Spleen (tissue), 11 donors: ENCODE data around the gene GSTO1. TPM values are rescaled to one million over a fixed set of nuclear protein-coding genes. Genes with fewer than 3 reads are reported as not detected.

Experiments
- DNase-seq: peaks from one replicate; pipeline ENCODE4 v3.0.0-alpha.2; 2020
- H3K27ac ChIP-seq, 8 donors: fragments of 200-600 bp; sonication (generic) in 7 of 8; 1 replicate in 4 of 8; 2 replicates in 4 of 8; pipeline versions ENCODE4 v1.5.0 to v1.8.0; 2016 to 2021; ENCODE audit warnings: inconsistent platforms in 4 of 8, mild to moderate bottlenecking in 4 of 8, moderate library complexity in 1 of 8
- H3K27me3 ChIP-seq, 7 donors: fragments of 200-600 bp; sonication (generic) in 6 of 7; replicated peaks in 1 of 7; 1 replicate in 4 of 7; 2 replicates in 3 of 7; pipeline versions ENCODE4 v1.5.0 to v1.8.0; 2016 to 2021; ENCODE audit warnings: inconsistent platforms in 3 of 7, mild to moderate bottlenecking in 1 of 7
- H3K36me3 ChIP-seq, 6 donors: fragments of 200-600 bp; sonication (generic) in 5 of 6; 1 replicate in 4 of 6; 2 replicates in 2 of 6; pipeline versions ENCODE4 v1.5.0 to v1.8.0; 2016 to 2021; ENCODE audit warnings: inconsistent platforms in 2 of 6
- H3K4me1 ChIP-seq, 6 donors: fragments of 200-600 bp; sonication (generic) in 5 of 6; 1 replicate in 3 of 6; 2 replicates in 3 of 6; pipeline versions ENCODE4 v1.5.0 to v1.8.0; 2016 to 2021; ENCODE audit warnings: inconsistent platforms in 3 of 6
- H3K4me3 ChIP-seq, 8 donors: fragments of 200-600 bp; sonication (generic) in 7 of 8; 1 replicate in 4 of 8; 2 replicates in 4 of 8; pipeline versions ENCODE4 v1.5.0 to v1.8.0; 2016 to 2021; ENCODE audit warnings: inconsistent platforms in 4 of 8, mild to moderate bottlenecking in 4 of 8, moderate library complexity in 2 of 8
- H3K9me3 ChIP-seq, 8 donors: fragments of 200-600 bp; sonication (generic) in 7 of 8; 1 replicate in 4 of 8; 2 replicates in 4 of 8; pipeline versions ENCODE4 v1.5.0 to v1.8.0; 2016 to 2021; ENCODE audit warnings: inconsistent platforms in 4 of 8
- POLR2A ChIP-seq, 3 donors: fragments of 450-650 bp; IDR thresholded peaks; one replicate each; pipeline ENCODE4 v1.5.1; 2017; ENCODE audit warnings: antibody characterized with exemption in 3 of 3, mild to moderate bottlenecking in 1 of 3
- POLR2AphosphoS5 ChIP-seq, 3 donors: sonication (generic); formaldehyde crosslinking; IDR thresholded peaks; one replicate each; pipeline ENCODE4 v1.5.1; 2017; ENCODE audit warnings: antibody characterized with exemption in 3 of 3
- WGBS, 5 donors: extraction: QIAGEN DNeasy Blood & Tissue Kit in 3 of 5; methylation state at CpG; one replicate each; pipeline versions ENCODE4 v1.1.5 to v1.1.7; 2013 to 2018; 5-methylcytosine and 5-hydroxymethylcytosine counted together
- intact Hi-C: fragments of 100-400 bp; cut with DNase I; formaldehyde crosslinking; loops from one replicate; pipeline ENCODE4 v1.15.0; 2023; ENCODE audit warnings: low total_unique reads
- microRNA-seq, 3 donors: library from miRNA; unstranded; fragments of <30 nt; microRNA quantifications; one replicate each; pipeline versions ENCODE4 to v1.1.0, GENCODE V29; 2019 to 2020
- polyA plus RNA-seq, 3 donors: library from polyadenylated mRNA; stranded (reverse); fragments of 200-250 nt; gene quantifications; one replicate each; pipeline ENCODE4 v1.2.1, GENCODE V29; 2013
- small RNA-seq, 4 donors: library from RNA; depleted of rRNA; stranded (forward); fragments of <200 nt; gene quantifications; one replicate each; pipeline ENCODE3, GENCODE V24; 2016
- total RNA-seq, 7 donors: library from RNA; depleted of rRNA in 3 of 7; stranded (reverse); fragments of >200 nt in 3 of 7; fragmentation: NEBNext Ultra II Directional in 4 of 7; extraction: Animal tissue kit (Norgen Biotek cat#: 25700) in 4 of 7; gene quantifications; one replicate each; pipeline versions ENCODE4 v1.1.0 to v1.2.1, GENCODE V29; 2016 to 2021
- TF ChIP-seq, protein P1 (sequence below), 11 experiments: fragments of 200-600 bp in 7 of 11; fragments of 450-650 bp in 4 of 11; sonication (generic) in 4 of 11; IDR thresholded peaks in 8 of 11; conservative IDR thresholded peaks in 3 of 11; 1 replicate in 7 of 11; 2 replicates in 4 of 11; pipeline versions ENCODE4 v1.4.0 to v1.8.0; 2016 to 2021; ENCODE audit warnings: antibody characterized with exemption in 11 of 11, inconsistent platforms in 4 of 11, mild to moderate bottlenecking in 1 of 11
- donor health status: healthy with polysubstance abuse.
- donor health status: DM: no; HTN: no; CAD: no; lungs with moderate emphysema.
- donor health status: DM: no; HTN: no; CAD: no.
- donor health status: Bipolar disorder and iron deficiency.
- donor health status: healthy.
- donor health status: DM: no; HTN: no; CAD: no.
- donor health status: DM: yes; HTN: yes; CAD: no.

GSTO1 gene
- total and polyA plus RNA-seq, 10 donors = 64.4 to 157 (median 90.8) TPM

DNA sequence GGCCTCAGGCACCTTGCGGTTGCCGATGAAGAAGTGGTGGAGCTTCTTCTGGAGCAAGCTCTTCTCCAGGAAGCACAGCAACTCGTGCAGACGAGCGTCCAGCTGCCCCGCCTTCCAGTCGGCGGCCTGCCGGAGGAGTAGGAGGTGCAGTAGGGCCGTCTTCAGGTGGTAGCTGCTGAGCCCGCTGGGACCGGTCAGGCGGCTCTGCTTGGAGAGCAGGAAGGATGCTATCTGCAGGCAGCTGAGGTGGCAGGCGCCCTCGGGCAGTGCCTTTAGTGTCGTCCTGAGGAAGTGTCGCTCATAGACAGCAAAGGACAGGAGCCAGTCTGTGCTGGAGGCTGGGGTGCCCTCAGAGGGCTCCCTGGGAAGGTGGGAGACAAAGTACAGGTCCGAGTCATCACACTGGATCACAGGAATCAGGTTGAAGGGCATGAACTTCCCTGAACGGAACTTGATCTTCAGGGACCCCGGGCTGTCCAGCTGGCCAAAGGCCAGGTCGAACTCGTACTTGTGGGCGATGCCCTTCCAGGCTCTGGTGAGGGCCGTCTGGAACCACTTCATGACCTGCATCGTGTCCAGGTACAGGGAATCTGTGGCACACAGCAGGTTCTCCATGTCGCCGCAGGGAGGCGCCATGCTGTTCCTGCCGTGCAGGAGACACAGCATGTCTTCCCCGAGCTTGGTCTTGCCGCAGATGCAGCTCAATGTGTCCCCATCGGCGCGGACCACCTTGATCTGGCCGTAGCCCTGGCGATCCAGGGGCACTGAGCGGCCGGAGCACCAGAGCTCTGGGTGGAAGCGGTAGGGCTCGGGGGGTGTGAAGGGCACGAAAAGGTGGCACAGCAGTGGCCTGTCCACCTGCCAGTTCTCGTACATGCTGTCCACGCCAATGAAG, 60.1 kb downstream of the GSTO1 start:
- no peak overlapping the region for H3K4me3 ChIP-seq
- intact Hi-C loops = no loop called here
- TF ChIP-seq POLR2AphosphoS5 (IDR thresholded peaks at IDR 0.05) (peak in 1 of 3 donors; percentile 63), POLR2A (IDR thresholded peaks at IDR 0.05) (no peak)
- TF ChIP-seq, protein P1, sequence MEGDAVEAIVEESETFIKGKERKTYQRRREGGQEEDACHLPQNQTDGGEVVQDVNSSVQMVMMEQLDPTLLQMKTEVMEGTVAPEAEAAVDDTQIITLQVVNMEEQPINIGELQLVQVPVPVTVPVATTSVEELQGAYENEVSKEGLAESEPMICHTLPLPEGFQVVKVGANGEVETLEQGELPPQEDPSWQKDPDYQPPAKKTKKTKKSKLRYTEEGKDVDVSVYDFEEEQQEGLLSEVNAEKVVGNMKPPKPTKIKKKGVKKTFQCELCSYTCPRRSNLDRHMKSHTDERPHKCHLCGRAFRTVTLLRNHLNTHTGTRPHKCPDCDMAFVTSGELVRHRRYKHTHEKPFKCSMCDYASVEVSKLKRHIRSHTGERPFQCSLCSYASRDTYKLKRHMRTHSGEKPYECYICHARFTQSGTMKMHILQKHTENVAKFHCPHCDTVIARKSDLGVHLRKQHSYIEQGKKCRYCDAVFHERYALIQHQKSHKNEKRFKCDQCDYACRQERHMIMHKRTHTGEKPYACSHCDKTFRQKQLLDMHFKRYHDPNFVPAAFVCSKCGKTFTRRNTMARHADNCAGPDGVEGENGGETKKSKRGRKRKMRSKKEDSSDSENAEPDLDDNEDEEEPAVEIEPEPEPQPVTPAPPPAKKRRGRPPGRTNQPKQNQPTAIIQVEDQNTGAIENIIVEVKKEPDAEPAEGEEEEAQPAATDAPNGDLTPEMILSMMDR (IDR thresholded peaks at IDR 0.05 in 8 of 11, conservative IDR thresholded peaks at IDR 0.05 in 3 of 11) = no peak
- no peak overlapping the region for H3K27ac ChIP-seq
- WGBS, 5 donors = 87 to 93% (median 92%) methylated on average over 30 to 43 of the region's 43 CpGs
- peak; percentile 72 for DNase-seq
- H3K27me3 ChIP-seq = no peaks in the 10 kb centered on the region
- H3K9me3 ChIP-seq = no peaks in the 10 kb centered on the region
- peaks cover 5 to 82% (median 44%) of the 10 kb centered on the region in 6 donors for H3K36me3 ChIP-seq
- H3K4me1 ChIP-seq = peaks cover 15 to 86% (median 37%) of the 10 kb centered on the region in 6 donors

DNA sequence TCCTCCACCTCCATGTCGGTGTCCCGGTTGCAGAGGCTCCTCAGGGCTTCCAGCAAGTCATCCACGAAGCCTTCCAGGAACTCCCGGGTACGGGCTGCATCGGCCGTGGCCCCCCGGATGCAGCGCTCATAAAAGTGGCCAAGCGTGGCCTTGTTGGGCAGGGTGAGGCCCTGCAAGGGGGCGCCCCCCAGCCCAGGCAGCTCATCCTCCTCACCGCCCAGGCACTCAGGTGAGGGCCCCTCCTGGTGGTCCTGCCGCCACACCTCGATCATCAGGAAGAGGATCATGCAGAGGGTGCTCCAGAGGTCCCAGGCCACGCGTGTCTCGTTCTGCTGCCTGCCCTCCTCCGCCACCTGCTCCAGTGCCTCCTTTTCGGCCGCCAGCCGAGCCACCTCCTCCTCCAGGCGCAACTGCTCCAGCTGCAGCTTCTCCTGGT, 60.8 kb downstream of the GSTO1 start:
- no peaks in the 10 kb centered on the region for H3K27me3 ChIP-seq
- 96 to 98% (median 97%) methylated on average over 19 to 22 of the region's 22 CpGs for WGBS, 5 donors
- H3K4me1 ChIP-seq = peaks cover 21 to 86% (median 39%) of the 10 kb centered on the region in 6 donors
- H3K4me3 ChIP-seq = no peak overlapping the region
- intact Hi-C loops = no loop called here
- TF ChIP-seq POLR2AphosphoS5 (IDR thresholded peaks at IDR 0.05) = peak in 1 of 3 donors; percentile 58
- TF ChIP-seq, protein P1 (IDR thresholded peaks at IDR 0.05 in 8 of 11, conservative IDR thresholded peaks at IDR 0.05 in 3 of 11) = no peak
- peak overlapping the region in 1 of 8 donors; percentile 72 for H3K27ac ChIP-seq
- peak; percentile 74 for DNase-seq
- H3K9me3 ChIP-seq = no peaks in the 10 kb centered on the region
- H3K36me3 ChIP-seq = peaks cover 5 to 75% (median 44%) of the 10 kb centered on the region in 6 donors

DNA sequence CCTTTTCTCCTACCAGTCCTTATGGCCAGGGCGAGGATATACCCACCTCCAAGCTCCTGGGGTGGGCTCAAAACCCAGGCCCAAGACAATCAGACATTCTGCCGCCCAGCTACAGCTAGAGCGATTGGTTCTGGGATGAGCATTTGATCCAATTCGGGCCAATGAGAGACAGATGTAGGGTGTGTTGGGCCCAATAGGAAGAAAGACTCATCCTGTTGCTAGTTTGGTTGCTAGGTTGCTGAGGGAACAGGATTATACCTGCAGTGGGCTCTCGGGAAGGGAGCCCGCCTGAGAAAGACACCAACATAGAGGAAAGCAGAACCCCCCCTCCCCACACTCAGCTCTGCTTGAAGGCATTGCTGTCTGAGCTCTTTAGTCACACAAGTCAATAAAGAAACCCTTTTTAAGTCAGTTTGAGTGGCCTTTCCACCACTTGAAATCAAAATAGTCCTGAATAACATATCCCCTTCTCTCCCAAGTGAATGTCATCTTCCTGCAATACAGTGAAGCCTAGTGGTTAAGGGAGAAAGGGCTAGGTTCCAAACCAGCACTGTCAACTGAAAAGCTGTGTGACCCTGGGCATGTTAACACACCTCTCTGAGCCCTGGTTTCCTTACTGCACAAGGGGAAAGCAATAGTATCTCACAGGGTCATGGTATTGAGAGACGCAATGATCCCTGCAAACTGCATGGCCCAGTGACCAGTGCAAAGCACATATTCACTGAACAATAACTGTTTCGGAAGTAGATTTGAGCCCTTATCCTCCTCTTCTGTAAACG, 61.8 kb downstream of the GSTO1 start:
- DNase-seq = peak; percentile 25
- Histone ChIP-seq H3K9me3 (no peaks in the 10 kb centered on the region), H3K4me3 (no peak overlapping the region), H3K27me3 (no peaks in the 10 kb centered on the region), H3K36me3 (peaks cover 5 to 74% (median 40%) of the 10 kb centered on the region in 6 donors), H3K4me1 (peaks cover 29 to 89% (median 49%) of the 10 kb centered on the region in 6 donors), H3K27ac (peak overlapping the region in 5 of 8 donors; percentile 11 to 100 (median 72))
- intact Hi-C loops = no loop called here
- 85 to 96% (median 93%) methylated on average over 9 of the region's 9 CpGs for WGBS, 5 donors
- TF ChIP-seq POLR2AphosphoS5 (IDR thresholded peaks at IDR 0.05) (no peak), POLR2A (IDR thresholded peaks at IDR 0.05) (no peak)
- TF ChIP-seq, protein P1 (IDR thresholded peaks at IDR 0.05 in 8 of 11, conservative IDR thresholded peaks at IDR 0.05 in 3 of 11) = no peak

Small RNA genes within 50 kb of the gene (microRNA-seq; reads per million reads assigned to microRNA genes)
- gene MIR4482 = 0 to 1.1 (median 0) reads per million in 3 donors
- 0 reads per million in 3 donors for gene MIR609

Small RNA genes within 50 kb of the gene (small RNA-seq; reads per million reads assigned to genes)
- 0 to 0.81 (median 0.18) reads per million in 4 donors for gene MIR4482
- gene MIR609 = 0 reads per million in 4 donors

Other genes starting within 250 kb of the GSTO1 start
- 1 to 10 TPM in 6 of 7 donors, under 1 TPM in 1; 0.52 to 5.9 (median 1.8) TPM for gene COL17A1, start 169.0 kb upstream of the GSTO1 start, total RNA-seq
- gene COL17A1, start 169.0 kb upstream of the GSTO1 start, polyA plus RNA-seq = 1 to 10 TPM in 2 of 3 donors, under 1 TPM in 1; 0.50 to 2.0 (median 1.3) TPM
- 10 to 100 TPM in 2 of 7 donors, 1 to 10 TPM in 5; 7.5 to 13.2 (median 9.1) TPM for gene SFR1, start 132.7 kb upstream of the GSTO1 start, total RNA-seq
- gene SFR1, start 132.7 kb upstream of the GSTO1 start, polyA plus RNA-seq = 1 to 10 TPM; 7.8 to 9.9 (median 9.8) TPM
- 1 to 10 TPM in 1 of 7 donors, under 1 TPM in 5, not detected in 1; 0.13 to 1.1 (median 0.30) TPM for gene CFAP43, start 22.5 kb upstream of the GSTO1 start, total RNA-seq
- under 1 TPM; 0.17 to 0.30 (median 0.22) TPM for gene CFAP43, start 22.5 kb upstream of the GSTO1 start, polyA plus RNA-seq
- 1 to 10 TPM in 1 of 7 donors, under 1 TPM in 6; 0.32 to 1.4 (median 0.77) TPM for gene GSTO2, start 14.3 kb downstream of the GSTO1 start, total RNA-seq
- under 1 TPM; 0.91 to 0.99 (median 0.91) TPM for gene GSTO2, start 14.3 kb downstream of the GSTO1 start, polyA plus RNA-seq
- gene ITPRIP, start 83.6 kb downstream of the GSTO1 start, total RNA-seq = 10 to 100 TPM; 21.6 to 37.8 (median 32.3) TPM
- 1 to 10 TPM; 7.2 to 9.5 (median 8.5) TPM for gene ITPRIP, start 83.6 kb downstream of the GSTO1 start, polyA plus RNA-seq
- gene CFAP58, start 98.9 kb downstream of the GSTO1 start, total RNA-seq = 1 to 10 TPM in 1 of 7 donors, under 1 TPM in 5, not detected in 1; 0.37 to 1.4 (median 0.46) TPM
- under 1 TPM; 0.10 to 0.36 (median 0.15) TPM for gene CFAP58, start 98.9 kb downstream of the GSTO1 start, polyA plus RNA-seq